ENCODE results near the gene CRYL1. TPM values are rescaled to one million over a fixed set of nuclear protein-coding genes. Genes with fewer than 3 reads are reported as not detected.

The CRYL1 gene
- total and polyA plus RNA-seq, 9 of the 15 experiments (the other 6 are each of a cell fraction or from before 2014, with no cell fraction given), result 1.0 to 6.9 (median 2.4) TPM

DNA sequence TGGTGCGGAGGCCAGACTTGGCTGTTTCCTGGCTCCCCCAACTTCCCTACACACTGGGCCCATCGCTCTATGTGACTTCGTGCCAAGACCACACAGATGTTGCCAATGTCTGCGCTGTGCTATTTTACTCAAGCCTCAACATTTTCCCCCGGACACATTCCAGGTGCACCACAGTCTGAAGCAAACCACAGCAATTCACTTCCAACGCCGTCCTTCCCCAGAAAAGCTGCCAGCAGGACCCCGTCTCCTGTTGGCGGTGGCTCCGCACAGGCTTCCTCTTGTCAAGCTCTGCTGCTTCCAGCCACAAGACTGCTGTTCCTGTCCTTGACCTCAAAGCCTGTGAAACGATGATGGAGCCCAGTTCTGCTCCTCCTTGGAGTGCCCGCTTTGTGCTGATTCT, 100.7 kb downstream of the CRYL1 start:
- no peak for DNase-seq (ENCODE audit: extremely low read depth in 1 of 4, low spot score in 3 of 4)
- H3K36me3 ChIP-seq (ENCODE audit: control insufficient read depth, insufficient read depth, low read length), result no peaks in the 10 kb centered on the region
- no peak overlapping the region for H3K4me3 ChIP-seq
- ChIA-PET POLR2A (interaction anchor here (0.6 to 1.3 kb wide), 4 partner anchors 20 to 1318 kb away, joined by 3 to 4 read pairs (median 3); no protein-coding TSS in a partner anchor), CTCF (ENCODE audit: low intra/inter-chr PET ratio) (no interaction called here)
- 2% methylated on average over 11 of the region's 12 CpGs for WGBS (ENCODE audit: insufficient coverage, low coverage, missing lambda C conversion rate)
- H3K27ac ChIP-seq (ENCODE audit: extremely low read depth, low read depth, low read length), result no peak overlapping the region
- H3K4me2 ChIP-seq (ENCODE audit: insufficient read depth, low read length), result no peak overlapping the region
- H3K4me1 ChIP-seq (replicated peaks in 1 of 2; ENCODE audit: control insufficient read depth in 2 of 2, insufficient read depth in 2 of 2, low read length in 2 of 2), result no peaks in the 10 kb centered on the region
- H3K9ac ChIP-seq (ENCODE audit: insufficient read depth in 1 of 2, low read depth in 2 of 2, low read length in 2 of 2), result no peak overlapping the region
- in situ Hi-C loops (cut with MboI) (no loop called here), intact Hi-C loops (cut with micrococcal nuclease) (no loop called here)
- FAIRE-seq, result no peak
- ATAC-seq, result no peak
- H3K79me2 ChIP-seq (ENCODE audit: control insufficient read depth, insufficient read depth, low read length), result no peaks in the 10 kb centered on the region
- BruUV-seq (replicated peaks), result no TSS peak
- H3K9me1 ChIP-seq (ENCODE audit: control insufficient read depth, insufficient read depth, low read length), result no peaks in the 10 kb centered on the region
- no peaks in the 10 kb centered on the region for H3K9me3 ChIP-seq (replicated peaks; ENCODE audit: control insufficient read depth, insufficient read depth, low read depth, low read length)
- H3K27me3 ChIP-seq (ENCODE audit: control insufficient read depth in 2 of 2, insufficient read depth in 2 of 2, low read length in 2 of 2), result peaks cover 7 to 28% of the 10 kb centered on the region in 2 experiments; a peak in 4 of 5 replicates
- no peaks in the 10 kb centered on the region for H4K20me1 ChIP-seq (replicated peaks; ENCODE audit: control insufficient read depth, insufficient read depth, low read length)
- H2AFZ ChIP-seq (ENCODE audit: low read depth, low read length), result no peak overlapping the region
- TF ChIP-seq ZNF75A (CRISPR knock-in tag; IDR thresholded peaks at IDR 0.05), result no peak
- no peak for TF ChIP-seq POLR3A (IDR thresholded peaks at IDR 0.05; ENCODE audit: borderline replicate concordance, extremely low read depth, insufficient read depth, insufficient read length)
- no peak for TF ChIP-seq MED1 (CRISPR knock-in tag; IDR thresholded peaks at IDR 0.05; ENCODE audit: borderline replicate concordance)
- TF ChIP-seq NCOA2 (IDR thresholded peaks at IDR 0.05; ENCODE audit: partially characterized antibody in 2 of 2), result no peak

DNA sequence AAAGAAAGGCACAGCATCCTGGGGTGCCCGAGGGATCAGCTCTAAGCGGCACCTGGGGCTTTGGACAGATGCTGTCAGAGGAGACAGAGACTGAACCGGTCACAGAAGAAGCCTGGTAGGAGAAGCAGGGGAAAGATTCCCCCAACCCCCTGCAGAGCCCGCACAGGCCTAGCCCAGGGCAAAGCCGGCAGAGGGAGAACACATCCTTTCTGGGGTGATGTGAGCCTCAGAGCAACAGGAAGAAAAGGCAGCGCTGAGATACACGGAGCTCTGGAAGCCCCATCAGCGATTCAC, 101.2 kb downstream of the CRYL1 start:
- Histone ChIP-seq H2AFZ (ENCODE audit: low read depth, low read length) (no peak overlapping the region), H3K9me1 (ENCODE audit: control insufficient read depth, insufficient read depth, low read length) (no peaks in the 10 kb centered on the region), H3K27ac (ENCODE audit: extremely low read depth, low read depth, low read length) (no peak overlapping the region), H4K20me1 (replicated peaks; ENCODE audit: control insufficient read depth, insufficient read depth, low read length) (no peaks in the 10 kb centered on the region), H3K9me3 (replicated peaks; ENCODE audit: control insufficient read depth, insufficient read depth, low read depth, low read length) (no peaks in the 10 kb centered on the region), H3K4me2 (ENCODE audit: insufficient read depth, low read length) (no peak overlapping the region), H3K36me3 (ENCODE audit: control insufficient read depth, insufficient read depth, low read length) (no peaks in the 10 kb centered on the region), H3K9ac (ENCODE audit: insufficient read depth in 1 of 2, low read depth in 2 of 2, low read length in 2 of 2) (no peak overlapping the region), H3K27me3 (ENCODE audit: control insufficient read depth in 2 of 2, insufficient read depth in 2 of 2, low read length in 2 of 2) (peaks cover 10 to 32% of the 10 kb centered on the region in 2 experiments; a peak in 4 of 5 replicates), H3K79me2 (ENCODE audit: control insufficient read depth, insufficient read depth, low read length) (no peaks in the 10 kb centered on the region), H3K4me1 (replicated peaks in 1 of 2; ENCODE audit: control insufficient read depth in 2 of 2, insufficient read depth in 2 of 2, low read length in 2 of 2) (no peaks in the 10 kb centered on the region), H3K4me3 (no peak overlapping the region)
- POLR2A ChIA-PET, result interaction anchor here (0.6 kb wide), 3 partner anchors 45 to 1318 kb away, joined by 3 to 4 read pairs (median 3); no protein-coding TSS in a partner anchor
- ATAC-seq (no peak), FAIRE-seq (no peak), DNase-seq (ENCODE audit: extremely low read depth in 1 of 4, low spot score in 3 of 4) (no peak)
- 0% methylated on average over 7 of the region's 8 CpGs for WGBS (ENCODE audit: insufficient coverage, low coverage, missing lambda C conversion rate)
- intact Hi-C loops (cut with micrococcal nuclease) (no loop called here), in situ Hi-C loops (cut with MboI) (no loop called here)
- no TSS peak for BruUV-seq (replicated peaks)
- CTCF ChIA-PET (ENCODE audit: low intra/inter-chr PET ratio), result no interaction called here
- TF ChIP-seq NCOA2 (IDR thresholded peaks at IDR 0.05; ENCODE audit: partially characterized antibody in 2 of 2) (no peak), ZNF354B (CRISPR knock-in tag; IDR thresholded peaks at IDR 0.05) (no peak), FOXK1 (CRISPR knock-in tag; IDR thresholded peaks at IDR 0.05; ENCODE audit: borderline replicate concordance) (no peak), ETV1 (tag; conservative IDR thresholded peaks at IDR 0.05; ENCODE audit: low read depth) (no peak)
- TF ChIP-seq, protein P1, sequence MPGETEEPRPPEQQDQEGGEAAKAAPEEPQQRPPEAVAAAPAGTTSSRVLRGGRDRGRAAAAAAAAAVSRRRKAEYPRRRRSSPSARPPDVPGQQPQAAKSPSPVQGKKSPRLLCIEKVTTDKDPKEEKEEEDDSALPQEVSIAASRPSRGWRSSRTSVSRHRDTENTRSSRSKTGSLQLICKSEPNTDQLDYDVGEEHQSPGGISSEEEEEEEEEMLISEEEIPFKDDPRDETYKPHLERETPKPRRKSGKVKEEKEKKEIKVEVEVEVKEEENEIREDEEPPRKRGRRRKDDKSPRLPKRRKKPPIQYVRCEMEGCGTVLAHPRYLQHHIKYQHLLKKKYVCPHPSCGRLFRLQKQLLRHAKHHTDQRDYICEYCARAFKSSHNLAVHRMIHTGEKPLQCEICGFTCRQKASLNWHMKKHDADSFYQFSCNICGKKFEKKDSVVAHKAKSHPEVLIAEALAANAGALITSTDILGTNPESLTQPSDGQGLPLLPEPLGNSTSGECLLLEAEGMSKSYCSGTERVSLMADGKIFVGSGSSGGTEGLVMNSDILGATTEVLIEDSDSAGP (CRISPR knock-in tag; IDR thresholded peaks at IDR 0.05), result no peak
- TF ChIP-seq, protein P2, sequence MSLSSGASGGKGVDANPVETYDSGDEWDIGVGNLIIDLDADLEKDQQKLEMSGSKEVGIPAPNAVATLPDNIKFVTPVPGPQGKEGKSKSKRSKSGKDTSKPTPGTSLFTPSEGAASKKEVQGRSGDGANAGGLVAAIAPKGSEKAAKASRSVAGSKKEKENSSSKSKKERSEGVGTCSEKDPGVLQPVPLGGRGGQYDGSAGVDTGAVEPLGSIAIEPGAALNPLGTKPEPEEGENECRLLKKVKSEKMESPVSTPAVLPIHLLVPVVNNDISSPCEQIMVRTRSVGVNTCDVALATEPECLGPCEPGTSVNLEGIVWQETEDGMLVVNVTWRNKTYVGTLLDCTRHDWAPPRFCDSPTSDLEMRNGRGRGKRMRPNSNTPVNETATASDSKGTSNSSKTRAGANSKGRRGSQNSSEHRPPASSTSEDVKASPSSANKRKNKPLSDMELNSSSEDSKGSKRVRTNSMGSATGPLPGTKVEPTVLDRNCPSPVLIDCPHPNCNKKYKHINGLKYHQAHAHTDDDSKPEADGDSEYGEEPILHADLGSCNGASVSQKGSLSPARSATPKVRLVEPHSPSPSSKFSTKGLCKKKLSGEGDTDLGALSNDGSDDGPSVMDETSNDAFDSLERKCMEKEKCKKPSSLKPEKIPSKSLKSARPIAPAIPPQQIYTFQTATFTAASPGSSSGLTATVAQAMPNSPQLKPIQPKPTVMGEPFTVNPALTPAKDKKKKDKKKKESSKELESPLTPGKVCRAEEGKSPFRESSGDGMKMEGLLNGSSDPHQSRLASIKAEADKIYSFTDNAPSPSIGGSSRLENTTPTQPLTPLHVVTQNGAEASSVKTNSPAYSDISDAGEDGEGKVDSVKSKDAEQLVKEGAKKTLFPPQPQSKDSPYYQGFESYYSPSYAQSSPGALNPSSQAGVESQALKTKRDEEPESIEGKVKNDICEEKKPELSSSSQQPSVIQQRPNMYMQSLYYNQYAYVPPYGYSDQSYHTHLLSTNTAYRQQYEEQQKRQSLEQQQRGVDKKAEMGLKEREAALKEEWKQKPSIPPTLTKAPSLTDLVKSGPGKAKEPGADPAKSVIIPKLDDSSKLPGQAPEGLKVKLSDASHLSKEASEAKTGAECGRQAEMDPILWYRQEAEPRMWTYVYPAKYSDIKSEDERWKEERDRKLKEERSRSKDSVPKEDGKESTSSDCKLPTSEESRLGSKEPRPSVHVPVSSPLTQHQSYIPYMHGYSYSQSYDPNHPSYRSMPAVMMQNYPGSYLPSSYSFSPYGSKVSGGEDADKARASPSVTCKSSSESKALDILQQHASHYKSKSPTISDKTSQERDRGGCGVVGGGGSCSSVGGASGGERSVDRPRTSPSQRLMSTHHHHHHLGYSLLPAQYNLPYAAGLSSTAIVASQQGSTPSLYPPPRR (CRISPR knock-in tag; IDR thresholded peaks at IDR 0.05; ENCODE audit: borderline replicate concordance), result no peak

Data from K562 (cell line).